Ovary (tissue), 9 donors: ENCODE results near the gene RNPEP. TPM values are rescaled to one million over a fixed set of nuclear protein-coding genes. Genes with fewer than 3 reads are reported as not detected.
A peak's percentile ranks its signal among the peaks of the same experiment; 100 is the strongest.

ENCODE experiments used
- DNase-seq, 5 donors: peaks; one replicate each; pipeline ENCODE4 v3.0.0-alpha.2; 2019 to 2020
- H3K27ac ChIP-seq, 2 donors: fragments of 200-600 bp; one replicate each; pipeline versions ENCODE4 v1.5.1 to v1.8.0; 2019 to 2022
- H3K27me3 ChIP-seq: fragments of 200-600 bp; one replicate; pipeline ENCODE4 v1.8.0; 2022
- H3K36me3 ChIP-seq: fragments of 200-600 bp; sonication (generic); one replicate; pipeline ENCODE4 v1.5.1; 2019
- H3K4me1 ChIP-seq: one replicate; pipeline ENCODE4 v1.8.1; 2013; ENCODE audit warnings: mild to moderate bottlenecking, moderate library complexity; ENCODE audit not compliant: insufficient read depth
- H3K4me3 ChIP-seq: fragments of 200-600 bp; sonication (generic); one replicate; pipeline ENCODE4 v1.5.1; 2017
- H3K9me3 ChIP-seq, 2 donors: fragments of 200-600 bp in 1 of 2; sonication (generic) in 1 of 2; one replicate each; pipeline versions ENCODE4 v1.5.1 to v1.8.1; 2013 to 2019; ENCODE audit warnings: mild to moderate bottlenecking in 1 of 2, moderate library complexity in 1 of 2
- EP300 ChIP-seq: sonication (generic); formaldehyde crosslinking; IDR thresholded peaks from one replicate; pipeline ENCODE4 v1.6.1; 2017; ENCODE audit warnings: antibody characterized with exemption
- POLR2A ChIP-seq: fragments of 450-650 bp; IDR thresholded peaks from one replicate; pipeline ENCODE4 v1.6.1; 2017; ENCODE audit warnings: antibody characterized with exemption, mild to moderate bottlenecking, moderate library complexity
- WGBS, 3 donors: extraction: QIAGEN DNeasy Blood & Tissue Kit in 1 of 3; methylation state at CpG; one replicate each; pipeline versions ENCODE4 v1.1.5 to v1.1.7; 2013 to 2017; 5-methylcytosine and 5-hydroxymethylcytosine counted together
- intact Hi-C, 4 donors: fragments of 100-400 bp; cut with DNase I; formaldehyde crosslinking; loops; one replicate each; pipeline versions ENCODE4 v1.11.0 to v1.15.1; 2022 to 2023
- polyA plus RNA-seq, 2 donors: library from polyadenylated mRNA; stranded (reverse); fragments of 200-250 nt in 1 of 2; fragments of 350-450 nt in 1 of 2; fragmentation: Illumina TruSeq in 1 of 2; extraction: RNeasy Lipid Tissue Mini Kit (QIAGEN cat#74804) in 1 of 2; gene quantifications; one replicate each; pipeline ENCODE4 v1.2.3, GENCODE V29; 2013 to 2014
- total RNA-seq, 7 donors: library from RNA; depleted of rRNA in 2 of 7; stranded (reverse); fragments of >200 nt in 2 of 7; fragmentation: NEBNext Ultra II Directional in 3 of 7; extraction: Animal tissue kit (Norgen Biotek cat#: 25700) in 3 of 7; gene quantifications; one replicate each; pipeline versions ENCODE4 v1.1.0 to v1.2.4, GENCODE V29; 2016 to 2023
- TF ChIP-seq, protein P1 (sequence below), 3 donors: fragments of 450-650 bp in 2 of 3; fragments of 200-600 bp in 1 of 3; IDR thresholded peaks; one replicate each; pipeline versions ENCODE4 v1.5.1 to v1.8.0; 2016 to 2022; ENCODE audit warnings: antibody characterized with exemption in 3 of 3, mild to moderate bottlenecking in 1 of 3
- donor health status: DM: no; HTN: no; CAD: no; lungs with moderate emphysema.
- donor health status: DM: no; HTN: no; CAD: no.
- donor health status: Bipolar disorder and iron deficiency.
- donor health status: DM: yes; HTN: yes; CAD: no.
- donor health status: DM: no; HTN: no; CAD: no.
- donor health status: DM: yes; HTN: yes; CAD: no.

The RNPEP gene
- total and polyA plus RNA-seq, 9 donors: 32.4 to 76.2 (median 43.9) TPM

DNA sequence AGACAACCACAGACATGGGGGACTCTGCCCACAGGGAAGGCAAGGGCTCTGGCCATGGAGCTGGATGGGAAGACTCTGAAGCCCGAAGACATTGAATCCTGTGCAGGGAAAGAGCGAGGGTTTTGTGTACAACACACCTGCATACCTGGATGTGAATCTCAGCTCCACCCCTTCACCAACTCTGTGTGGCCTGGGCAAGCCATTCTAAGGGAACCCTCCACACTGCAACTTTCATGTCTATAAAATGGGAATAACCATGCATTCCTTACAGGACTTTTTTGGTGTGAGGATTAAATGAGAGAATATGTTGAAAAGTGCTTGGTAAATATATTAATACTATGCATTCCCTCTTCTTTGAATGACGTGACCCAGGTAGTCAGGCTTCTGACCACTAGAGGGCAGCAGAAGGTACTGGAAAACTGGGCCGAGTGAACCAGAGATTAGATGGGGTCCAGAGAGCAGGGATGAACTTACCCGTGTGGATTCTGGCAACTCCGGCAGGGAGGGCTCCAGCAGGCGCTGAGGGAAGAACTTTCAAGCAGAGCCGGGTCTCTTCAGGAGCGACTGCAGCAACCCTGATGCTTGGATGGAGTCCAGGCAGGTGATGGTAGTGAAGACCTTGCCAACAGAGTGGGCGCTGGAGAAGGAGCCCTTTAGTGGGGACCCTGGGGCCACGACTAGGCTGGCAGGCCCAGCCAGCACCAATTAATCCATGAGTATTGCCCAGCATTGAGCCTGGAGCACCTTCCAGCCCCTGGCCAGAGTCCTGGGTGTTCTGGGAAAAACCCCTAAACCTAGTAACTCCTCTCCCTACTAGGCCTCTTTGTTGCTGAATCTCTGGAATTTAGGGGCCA lies 27.1 kb downstream of the RNPEP start:
- intact Hi-C loops: loop anchor here (2.0 to 10.0 kb wide), 6 partner anchors 108 to 305 kb away; partner anchors contain the start of gene GPR37L1 (in 2 of the 4)
- 17 to 26% (median 17%) methylated on average over 11 of the region's 11 CpGs for WGBS, 3 donors
- Histone ChIP-seq H3K27ac (peak overlapping the region in 1 of 2 donors; percentile 65), H3K4me1 (no peaks in the 10 kb centered on the region), H3K27me3 (no peaks in the 10 kb centered on the region), H3K36me3 (no peaks in the 10 kb centered on the region), H3K4me3 (no peak overlapping the region), H3K9me3 (no peaks in the 10 kb centered on the region)
- DNase-seq: peak; percentile 77 to 86 (median 79)
- TF ChIP-seq, protein P1, sequence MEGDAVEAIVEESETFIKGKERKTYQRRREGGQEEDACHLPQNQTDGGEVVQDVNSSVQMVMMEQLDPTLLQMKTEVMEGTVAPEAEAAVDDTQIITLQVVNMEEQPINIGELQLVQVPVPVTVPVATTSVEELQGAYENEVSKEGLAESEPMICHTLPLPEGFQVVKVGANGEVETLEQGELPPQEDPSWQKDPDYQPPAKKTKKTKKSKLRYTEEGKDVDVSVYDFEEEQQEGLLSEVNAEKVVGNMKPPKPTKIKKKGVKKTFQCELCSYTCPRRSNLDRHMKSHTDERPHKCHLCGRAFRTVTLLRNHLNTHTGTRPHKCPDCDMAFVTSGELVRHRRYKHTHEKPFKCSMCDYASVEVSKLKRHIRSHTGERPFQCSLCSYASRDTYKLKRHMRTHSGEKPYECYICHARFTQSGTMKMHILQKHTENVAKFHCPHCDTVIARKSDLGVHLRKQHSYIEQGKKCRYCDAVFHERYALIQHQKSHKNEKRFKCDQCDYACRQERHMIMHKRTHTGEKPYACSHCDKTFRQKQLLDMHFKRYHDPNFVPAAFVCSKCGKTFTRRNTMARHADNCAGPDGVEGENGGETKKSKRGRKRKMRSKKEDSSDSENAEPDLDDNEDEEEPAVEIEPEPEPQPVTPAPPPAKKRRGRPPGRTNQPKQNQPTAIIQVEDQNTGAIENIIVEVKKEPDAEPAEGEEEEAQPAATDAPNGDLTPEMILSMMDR (IDR thresholded peaks at IDR 0.05): peak; percentile 81 to 86 (median 84)
- no peak for TF ChIP-seq POLR2A
- TF ChIP-seq EP300: no peak

DNA sequence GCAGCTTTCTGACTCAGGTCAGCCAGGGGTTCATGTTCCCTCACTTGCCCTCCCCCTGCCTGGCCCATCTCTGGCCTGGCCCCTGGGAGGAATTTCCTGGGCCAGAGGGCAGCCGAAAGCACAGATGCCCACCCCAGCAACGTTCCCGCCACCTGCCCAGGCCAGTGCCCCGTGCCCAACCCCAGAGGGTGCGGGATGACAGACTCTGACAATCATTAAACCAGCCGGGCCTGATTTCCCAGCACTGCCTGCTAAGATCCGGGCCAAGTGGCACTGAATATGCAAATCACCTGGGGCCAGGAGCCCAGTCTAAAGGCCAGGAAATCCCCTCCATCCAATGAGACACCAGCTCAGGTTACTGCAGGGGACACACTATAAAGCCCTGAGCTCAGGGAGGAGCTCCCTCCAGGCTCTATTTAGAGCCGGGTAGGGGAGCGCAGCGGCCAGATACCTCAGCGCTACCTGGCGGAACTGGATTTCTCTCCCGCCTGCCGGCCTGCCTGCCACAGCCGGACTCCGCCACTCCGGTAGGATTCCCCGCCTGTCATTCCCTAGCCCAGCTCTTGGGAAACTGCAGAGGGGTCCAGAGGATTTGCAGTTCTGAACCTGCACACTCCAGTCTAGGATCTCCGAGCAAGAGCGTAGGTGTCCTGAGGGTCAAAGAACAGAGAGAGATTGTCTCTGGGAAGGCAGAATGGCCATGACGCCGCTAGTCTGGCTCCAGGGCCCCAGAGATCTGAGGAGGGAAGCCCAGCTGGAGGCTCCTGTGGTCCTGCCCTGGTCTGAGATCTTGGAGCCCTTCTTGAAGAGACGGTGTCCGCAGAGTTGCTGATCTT lies 27.9 kb downstream of the RNPEP start, which contains the start of gene ELF3:
Gene ELF3, plus strand, starts transcription at position 408 of the 836 bp plus-strand sequence. CDS start 550 bp downstream, outside the sequence.
- Histone ChIP-seq H3K36me3 (no peaks in the 10 kb centered on the region), H3K27ac (peak within 1 kb of the TSS in 1 of 2 donors; percentile 65), H3K9me3 (no peaks in the 10 kb centered on the region), H3K4me3 (peak within 1 kb of the TSS; percentile 3), H3K27me3 (no peaks in the 10 kb centered on the region), H3K4me1 (no peaks in the 10 kb centered on the region)
- intact Hi-C loops: loop anchor here (2.0 to 5.0 kb wide), 4 partner anchors 107 to 124 kb away; partner anchors contain the start of gene GPR37L1 (in 1 of the 4)
- peak in 1 of 5 donors; percentile 59 for DNase-seq
- WGBS, 3 donors: 83 to 87% (median 84%) methylated on average over 23 to 24 of the region's 24 CpGs
- TF ChIP-seq, protein P1 (IDR thresholded peaks at IDR 0.05): no peak
- no peak for TF ChIP-seq EP300
- no peak for TF ChIP-seq POLR2A

DNA sequence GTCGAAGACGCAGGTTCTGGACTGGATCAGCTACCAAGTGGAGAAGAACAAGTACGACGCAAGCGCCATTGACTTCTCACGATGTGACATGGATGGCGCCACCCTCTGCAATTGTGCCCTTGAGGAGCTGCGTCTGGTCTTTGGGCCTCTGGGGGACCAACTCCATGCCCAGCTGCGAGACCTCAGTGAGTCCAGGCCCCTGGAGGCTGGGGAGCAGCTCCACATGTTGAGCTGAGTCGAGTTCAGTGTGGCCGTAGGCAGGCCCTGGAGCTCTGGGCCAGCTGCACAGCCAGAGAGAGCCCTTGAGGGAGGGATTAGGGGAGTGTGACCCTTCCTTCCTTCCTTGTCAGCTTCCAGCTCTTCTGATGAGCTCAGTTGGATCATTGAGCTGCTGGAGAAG lies 29.5 kb downstream of the RNPEP start:
- DNase-seq: no peak
- Histone ChIP-seq H3K27ac (no peak overlapping the region), H3K9me3 (no peaks in the 10 kb centered on the region), H3K4me3 (peak overlapping the region; percentile 18), H3K4me1 (peaks cover 1% of the 10 kb centered on the region), H3K27me3 (no peaks in the 10 kb centered on the region), H3K36me3 (no peaks in the 10 kb centered on the region)
- intact Hi-C loops: loop anchor here (2.0 to 5.0 kb wide), 4 partner anchors 105 to 123 kb away; partner anchors contain the start of gene GPR37L1 (in 1 of the 4)
- 90 to 92% (median 91%) methylated on average over 10 to 11 of the region's 11 CpGs for WGBS, 3 donors
- TF ChIP-seq POLR2A (no peak), EP300 (no peak)
- TF ChIP-seq, protein P1 (IDR thresholded peaks at IDR 0.05): no peak
